22Rv1 (cell line): ENCODE data around the gene CHMP4A.

Source experiments
- CTCF ChIP-seq: fragments of 450-650 bp; IDR thresholded peaks from 2 replicates; pipeline ENCODE4 v1.5.1; 2017; ENCODE audit warnings: mild to moderate bottlenecking
- ZFX ChIP-seq: fragments of 450-650 bp; IDR thresholded peaks from 2 replicates; pipeline ENCODE4 v1.6.1; 2017; ENCODE audit warnings: antibody characterized with exemption, borderline replicate concordance

GRCh38 chr14:24256960-24257359 is 43.7 kb upstream of the CHMP4A start:
- TF ChIP-seq CTCF: no peak
- TF ChIP-seq ZFX: no peak
